GM21447 (cell line): ENCODE measurements around the gene TRIM60.
"Not testable (repeated sequence)": the region's sequence is repeated elsewhere in the genome, so short reads cannot be mapped to it uniquely, and the experiment has no call there.

Experiments used
- ATAC-seq: cut with Tn5 transposase; IDR thresholded peaks from one replicate; pipeline ENCODE4 v1.9.1; 2021; ENCODE audit not compliant: unreplicated experiment

Gene TRIM60

GRCh38 chr4:165031436-165032211, at the start of gene TRIM60:
Gene TRIM60 (plus strand): TSS chr4:165031999. CDS start chr4:165040073, 8,074 bp downstream.
- no peak for ATAC-seq

- ATAC-seq, result no peak
These were observed 42.3 kb upstream of the TRIM60 start for GRCh38 chr4:164989471-164989870.

- ATAC-seq, result not testable (repeated sequence)
These were observed 41.0 kb upstream of the TRIM60 start for GRCh38 chr4:164990786-164991185.

GRCh38 chr4:164996123-164996522, 35.7 kb upstream of the TRIM60 start:
- ATAC-seq, result not testable (repeated sequence)

- ATAC-seq, result no peak
These were observed 34.5 kb upstream of the TRIM60 start for GRCh38 chr4:164997324-164997723.

- no peak for ATAC-seq
These were observed 33.9 kb upstream of the TRIM60 start for GRCh38 chr4:164997941-164998340.

GRCh38 chr4:164998526-164999080, 33.2 kb upstream of the TRIM60 start:
- ATAC-seq, result not testable (repeated sequence)

- not testable (repeated sequence) for ATAC-seq
These were observed 29.8 kb upstream of the TRIM60 start for GRCh38 chr4:165001957-165002356.

- no peak for ATAC-seq
These were observed 26.4 kb upstream of the TRIM60 start for GRCh38 chr4:165005352-165005925.

GRCh38 chr4:165006456-165006855, 25.3 kb upstream of the TRIM60 start:
- no peak for ATAC-seq

GRCh38 chr4:165006886-165007285, 24.9 kb upstream of the TRIM60 start:
- no peak for ATAC-seq

- peak; percentile 52 for ATAC-seq
These were observed 22.1 kb upstream of the TRIM60 start for GRCh38 chr4:165009493-165010227.

- ATAC-seq, result no peak
These were observed 21.3 kb upstream of the TRIM60 start for GRCh38 chr4:165010487-165010886.

- no peak for ATAC-seq
These were observed 20.8 kb upstream of the TRIM60 start for GRCh38 chr4:165010991-165011390.

- no peak for ATAC-seq
These were observed 20.4 kb upstream of the TRIM60 start for GRCh38 chr4:165011403-165011802.

GRCh38 chr4:165013691-165014090, 18.1 kb upstream of the TRIM60 start:
- no peak for ATAC-seq

- no peak for ATAC-seq
These were observed 14.8 kb upstream of the TRIM60 start for GRCh38 chr4:165016971-165017370.

GRCh38 chr4:165019995-165020394, 11.8 kb upstream of the TRIM60 start:
- not testable (repeated sequence) for ATAC-seq

GRCh38 chr4:165025782-165026181, 6.0 kb upstream of the TRIM60 start:
- not testable (repeated sequence) for ATAC-seq

- no peak for ATAC-seq
These were observed 3.9 kb upstream of the TRIM60 start for GRCh38 chr4:165027762-165028402.

GRCh38 chr4:165048170-165048569, 16.4 kb downstream of the TRIM60 start:
- ATAC-seq, result no peak
